Natural killer cell (primary cell): ENCODE measurements around the gene HNRNPF. TPM values are rescaled to one million over a fixed set of nuclear protein-coding genes. Genes with fewer than 3 reads are reported as not detected.

ENCODE experiments used
- ATAC-seq, 3 donors: fragments of 150-1000 bp in 2 of 3; fragments of 200-7000 bp in 1 of 3; cut with Tn5 transposase; 1 replicate in 1 of 3; 2 replicates in 2 of 3; pipeline ENCODE4 v1.10.0; 2021; ENCODE audit warnings: mild to moderate bottlenecking in 2 of 3, moderate library complexity in 2 of 3
- DNase-seq, 2 donors: peaks; one replicate each; pipeline versions ENCODE4 v3.0.0 to v3.0.0-alpha.2; 2013 to 2021; ENCODE audit warnings: mixed read lengths in 1 of 2
- H3K27ac ChIP-seq: one replicate; pipeline ENCODE4 v1.5.1; 2013; ENCODE audit warnings: mild to moderate bottlenecking, low read length
- H3K27me3 ChIP-seq: one replicate; pipeline ENCODE4 v1.6.1; 2013; ENCODE audit warnings: low read length; ENCODE audit not compliant: control insufficient read depth, insufficient read depth
- H3K36me3 ChIP-seq: one replicate; pipeline ENCODE4 v1.6.1; 2013; ENCODE audit warnings: low read length; ENCODE audit not compliant: control insufficient read depth, insufficient read depth
- H3K4me1 ChIP-seq: one replicate; pipeline ENCODE4 v1.6.1; 2013; ENCODE audit warnings: low read length; ENCODE audit not compliant: control insufficient read depth, insufficient read depth
- H3K4me3 ChIP-seq: one replicate; pipeline ENCODE4 v1.5.1; 2013; ENCODE audit warnings: low read length
- H3K9me3 ChIP-seq: one replicate; pipeline ENCODE4 v1.6.1; 2013; ENCODE audit warnings: low read length; ENCODE audit not compliant: control insufficient read depth, insufficient read depth
- H3K27ac Mint-ChIP-seq, 2 donors: one replicate each; pipeline ENCODE4 v1.8.0; 2022; ENCODE audit warnings: mild to moderate bottlenecking in 2 of 2, mixed read lengths in 2 of 2, moderate library complexity in 1 of 2
- H3K27me3 Mint-ChIP-seq, 2 donors: one replicate each; pipeline ENCODE4 v1.8.0; 2022; ENCODE audit warnings: low read depth in 2 of 2, mixed read lengths in 2 of 2
- H3K36me3 Mint-ChIP-seq: one replicate; pipeline ENCODE4 v1.8.0; 2022; ENCODE audit warnings: mixed read lengths
- H3K4me1 Mint-ChIP-seq, 2 donors: one replicate each; pipeline ENCODE4 v1.8.0; 2022; ENCODE audit warnings: mixed read lengths in 2 of 2
- H3K4me3 Mint-ChIP-seq: one replicate; pipeline ENCODE4 v1.8.0; 2022; ENCODE audit warnings: mild to moderate bottlenecking, moderate library complexity, mixed read lengths
- H3K9me3 Mint-ChIP-seq, 2 donors: one replicate each; pipeline ENCODE4 v1.8.0; 2022; ENCODE audit warnings: mixed read lengths in 2 of 2
- WGBS: methylation state at CpG from one replicate; pipeline ENCODE4 v1.1.7; 2013; ENCODE audit warnings: missing lambda C conversion rate; ENCODE audit not compliant: insufficient coverage; 5-methylcytosine and 5-hydroxymethylcytosine counted together
- intact Hi-C: fragments of 100-400 bp; cut with micrococcal nuclease; formaldehyde crosslinking; loops from one replicate; pipeline ENCODE4 v1.14.2; 2022
- total RNA-seq, 4 donors: library from RNA; stranded (reverse); fragments of 120-200 nt in 1 of 4; gene quantifications; one replicate each; pipeline versions ENCODE4 v1.2.3 to v1.2.4, GENCODE V29; 2013 to 2022
- TF ChIP-seq, protein P1 (sequence below): fragments of 200-600 bp; IDR thresholded peaks from one replicate; pipeline ENCODE4 v1.8.0; 2022; ENCODE audit warnings: antibody characterized with exemption

The HNRNPF gene
- total RNA-seq, 3 donors from 2014 or later (not counting 1 experiment from before 2014, with no cell fraction given), result 122 to 160 (median 125) TPM

DNA sequence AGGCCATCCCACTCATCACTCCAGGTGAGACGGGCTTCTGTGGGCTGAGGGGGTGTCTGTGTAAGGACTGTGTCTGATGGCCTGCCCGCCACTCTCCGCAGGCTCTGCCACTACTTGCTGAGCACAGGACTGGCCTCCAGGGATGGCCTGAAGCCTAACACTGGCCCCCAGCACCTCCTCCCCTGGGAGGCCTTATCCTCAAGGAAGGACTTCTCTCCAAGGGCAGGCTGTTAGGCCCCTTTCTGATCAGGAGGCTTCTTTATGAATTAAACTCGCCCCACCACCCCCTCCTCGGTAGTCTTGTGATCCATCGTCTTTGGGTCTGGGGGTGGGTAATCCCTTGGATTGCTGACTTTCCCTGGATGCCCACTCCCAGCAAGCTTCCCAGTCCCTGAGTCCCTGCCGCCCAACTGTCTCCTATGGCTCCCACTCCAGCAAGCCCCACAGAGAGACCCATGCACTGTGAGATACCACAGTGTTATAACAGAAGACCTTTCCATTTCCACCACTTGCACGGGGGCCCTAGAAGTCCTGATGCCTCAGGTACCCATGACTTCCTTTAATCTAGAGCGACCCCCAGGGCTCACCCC, 32.8 kb downstream of the HNRNPF start:
- Mint-ChIP-seq H3K27ac (no peak overlapping the region), H3K36me3 (no peaks in the 10 kb centered on the region), H3K4me3 (no peak overlapping the region), H3K27me3 (no peaks in the 10 kb centered on the region), H3K9me3 (no peaks in the 10 kb centered on the region), H3K4me1 (peaks cover 0 to 15% of the 10 kb centered on the region in 2 donors)
- DNase-seq (no peak), ATAC-seq (no peak)
- H3K27ac ChIP-seq, result no peak overlapping the region
- intact Hi-C loops, result no loop called here
- H3K4me1 ChIP-seq, result peaks cover 8% of the 10 kb centered on the region
- TF ChIP-seq, protein P1, sequence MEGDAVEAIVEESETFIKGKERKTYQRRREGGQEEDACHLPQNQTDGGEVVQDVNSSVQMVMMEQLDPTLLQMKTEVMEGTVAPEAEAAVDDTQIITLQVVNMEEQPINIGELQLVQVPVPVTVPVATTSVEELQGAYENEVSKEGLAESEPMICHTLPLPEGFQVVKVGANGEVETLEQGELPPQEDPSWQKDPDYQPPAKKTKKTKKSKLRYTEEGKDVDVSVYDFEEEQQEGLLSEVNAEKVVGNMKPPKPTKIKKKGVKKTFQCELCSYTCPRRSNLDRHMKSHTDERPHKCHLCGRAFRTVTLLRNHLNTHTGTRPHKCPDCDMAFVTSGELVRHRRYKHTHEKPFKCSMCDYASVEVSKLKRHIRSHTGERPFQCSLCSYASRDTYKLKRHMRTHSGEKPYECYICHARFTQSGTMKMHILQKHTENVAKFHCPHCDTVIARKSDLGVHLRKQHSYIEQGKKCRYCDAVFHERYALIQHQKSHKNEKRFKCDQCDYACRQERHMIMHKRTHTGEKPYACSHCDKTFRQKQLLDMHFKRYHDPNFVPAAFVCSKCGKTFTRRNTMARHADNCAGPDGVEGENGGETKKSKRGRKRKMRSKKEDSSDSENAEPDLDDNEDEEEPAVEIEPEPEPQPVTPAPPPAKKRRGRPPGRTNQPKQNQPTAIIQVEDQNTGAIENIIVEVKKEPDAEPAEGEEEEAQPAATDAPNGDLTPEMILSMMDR, result no peak
- no peaks in the 10 kb centered on the region for H3K9me3 ChIP-seq
- H3K36me3 ChIP-seq, result no peaks in the 10 kb centered on the region
- no peaks in the 10 kb centered on the region for H3K27me3 ChIP-seq
- H3K4me3 ChIP-seq, result no peak overlapping the region
- WGBS, result 95% methylated on average over 6 of the region's 9 CpGs

DNA sequence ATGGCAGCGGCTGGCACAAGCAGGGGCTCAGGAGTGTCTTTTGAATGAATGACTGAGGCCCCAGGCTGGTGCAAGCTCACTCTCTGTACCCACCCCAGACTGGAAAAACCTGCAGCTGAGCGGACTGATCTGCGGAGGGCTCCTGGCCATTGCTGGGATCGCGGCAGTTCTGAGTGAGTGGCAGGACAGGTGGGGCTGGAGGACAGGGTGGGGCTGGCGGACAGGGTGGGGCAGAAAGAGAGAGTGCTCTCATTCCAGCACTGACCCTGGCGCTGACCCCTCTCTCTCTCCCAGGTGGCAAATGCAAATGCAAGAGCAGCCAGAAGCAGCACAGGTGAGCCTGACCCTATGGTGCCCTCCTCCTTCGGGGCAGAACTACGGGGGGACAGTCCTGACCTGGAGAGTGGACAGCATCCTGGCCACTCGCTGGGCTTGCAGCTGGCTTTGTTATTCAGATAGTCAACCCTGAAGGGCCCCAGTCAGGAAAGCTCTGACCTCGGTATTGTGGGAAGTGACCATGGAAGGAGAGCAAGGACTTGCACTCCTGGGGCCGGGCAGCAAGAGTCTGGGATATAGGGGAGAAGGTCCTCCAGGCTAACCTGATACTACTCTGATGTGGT, 33.5 kb downstream of the HNRNPF start:
- Histone ChIP-seq H3K4me3 (no peak overlapping the region), H3K9me3 (no peaks in the 10 kb centered on the region), H3K27ac (no peak overlapping the region), H3K4me1 (peaks cover 8% of the 10 kb centered on the region), H3K27me3 (no peaks in the 10 kb centered on the region), H3K36me3 (no peaks in the 10 kb centered on the region)
- H3K27ac Mint-ChIP-seq, result no peak overlapping the region
- intact Hi-C loops, result no loop called here
- no peak overlapping the region for H3K4me3 Mint-ChIP-seq
- H3K36me3 Mint-ChIP-seq, result no peaks in the 10 kb centered on the region
- WGBS, result 91% methylated on average over 12 of the region's 12 CpGs
- ATAC-seq, result no peak
- TF ChIP-seq, protein P1, result no peak
- H3K4me1 Mint-ChIP-seq, result peaks cover 0 to 15% of the 10 kb centered on the region in 2 donors
- DNase-seq, result no peak
- no peaks in the 10 kb centered on the region for H3K27me3 Mint-ChIP-seq
- no peaks in the 10 kb centered on the region for H3K9me3 Mint-ChIP-seq

DNA sequence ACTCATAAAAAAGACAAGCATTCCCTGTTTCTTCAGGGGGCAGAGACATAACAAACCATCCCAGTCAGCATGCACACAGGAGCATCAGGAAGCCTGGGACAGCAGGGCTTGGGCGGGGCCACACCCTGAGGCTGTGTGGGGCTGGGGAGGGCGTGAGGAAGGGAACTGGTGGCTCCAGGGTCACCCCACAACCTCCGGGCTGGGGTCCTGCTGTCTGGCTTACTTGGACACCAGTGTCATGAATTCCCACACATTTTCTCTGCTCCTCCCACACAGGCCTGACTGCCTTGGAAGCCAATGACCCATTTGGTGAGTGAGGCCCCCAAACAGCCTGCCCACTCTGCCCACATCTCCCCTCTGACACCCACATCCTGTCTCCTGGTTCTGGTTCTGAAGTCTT, 34.8 kb downstream of the HNRNPF start:
- TF ChIP-seq, protein P1, result no peak
- no peaks in the 10 kb centered on the region for H3K27me3 ChIP-seq
- 74% methylated on average over 3 of the region's 3 CpGs for whole genome bisulfite sequencing

DNA sequence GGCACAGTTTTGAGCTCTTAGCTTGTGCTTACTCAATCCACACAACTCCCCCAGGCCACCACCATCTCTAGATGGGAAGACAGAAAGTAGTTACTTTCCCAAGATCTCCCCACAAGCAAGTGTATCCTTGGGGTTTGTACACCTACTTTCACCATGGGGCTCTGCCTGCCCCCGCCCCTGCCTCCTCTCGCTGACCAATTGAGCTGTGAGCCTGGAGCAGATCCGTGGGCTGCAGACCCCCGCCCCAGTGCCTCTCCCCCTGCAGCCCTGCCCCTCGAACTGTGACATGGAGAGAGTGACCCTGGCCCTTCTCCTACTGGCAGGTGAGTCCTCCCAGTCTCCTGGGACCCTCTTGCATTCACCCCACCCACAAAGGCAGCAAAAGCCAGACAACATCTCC, 35.5 kb downstream of the HNRNPF start:
- Histone ChIP-seq H3K4me1 (peaks cover 8% of the 10 kb centered on the region), H3K27ac (no peak overlapping the region), H3K9me3 (no peaks in the 10 kb centered on the region), H3K4me3 (no peak overlapping the region), H3K27me3 (no peaks in the 10 kb centered on the region), H3K36me3 (no peaks in the 10 kb centered on the region)
- Mint-ChIP-seq H3K27ac (no peak overlapping the region), H3K36me3 (no peaks in the 10 kb centered on the region), H3K9me3 (no peaks in the 10 kb centered on the region), H3K27me3 (no peaks in the 10 kb centered on the region), H3K4me3 (no peak overlapping the region), H3K4me1 (peaks cover 0 to 15% of the 10 kb centered on the region in 2 donors)
- 72% methylated on average over 5 of the region's 5 CpGs for WGBS
- no peak for ATAC-seq
- intact Hi-C loops, result no loop called here
- TF ChIP-seq, protein P1, result no peak
- no peak for DNase-seq

More for the DNA sequence above, 34.8 kb downstream of the HNRNPF start:
- intact Hi-C loops, result no loop called here
- peaks cover 0 to 15% of the 10 kb centered on the region in 2 donors for H3K4me1 Mint-ChIP-seq
- H3K9me3 Mint-ChIP-seq, result no peaks in the 10 kb centered on the region
- H3K4me3 ChIP-seq, result no peak overlapping the region
- H3K4me3 Mint-ChIP-seq, result no peak overlapping the region
- no peak overlapping the region for H3K27ac Mint-ChIP-seq
- H3K27ac ChIP-seq, result no peak overlapping the region
- peaks cover 8% of the 10 kb centered on the region for H3K4me1 ChIP-seq
- no peaks in the 10 kb centered on the region for H3K36me3 ChIP-seq
- ATAC-seq, result no peak
- no peak for DNase-seq
- no peaks in the 10 kb centered on the region for H3K27me3 Mint-ChIP-seq
- no peaks in the 10 kb centered on the region for H3K9me3 ChIP-seq
- H3K36me3 Mint-ChIP-seq, result no peaks in the 10 kb centered on the region
